ENCODE results near the gene CYP8B1. TPM values are rescaled to one million over a fixed set of nuclear protein-coding genes. Genes with fewer than 3 reads are reported as not detected.
A peak's percentile ranks its signal among the peaks of the same experiment; 100 is the strongest.

The CYP8B1 gene
- total RNA-seq, 4 donors from 2014 or later: 0.19 to 0.36 TPM; not detected in 2

DNA sequence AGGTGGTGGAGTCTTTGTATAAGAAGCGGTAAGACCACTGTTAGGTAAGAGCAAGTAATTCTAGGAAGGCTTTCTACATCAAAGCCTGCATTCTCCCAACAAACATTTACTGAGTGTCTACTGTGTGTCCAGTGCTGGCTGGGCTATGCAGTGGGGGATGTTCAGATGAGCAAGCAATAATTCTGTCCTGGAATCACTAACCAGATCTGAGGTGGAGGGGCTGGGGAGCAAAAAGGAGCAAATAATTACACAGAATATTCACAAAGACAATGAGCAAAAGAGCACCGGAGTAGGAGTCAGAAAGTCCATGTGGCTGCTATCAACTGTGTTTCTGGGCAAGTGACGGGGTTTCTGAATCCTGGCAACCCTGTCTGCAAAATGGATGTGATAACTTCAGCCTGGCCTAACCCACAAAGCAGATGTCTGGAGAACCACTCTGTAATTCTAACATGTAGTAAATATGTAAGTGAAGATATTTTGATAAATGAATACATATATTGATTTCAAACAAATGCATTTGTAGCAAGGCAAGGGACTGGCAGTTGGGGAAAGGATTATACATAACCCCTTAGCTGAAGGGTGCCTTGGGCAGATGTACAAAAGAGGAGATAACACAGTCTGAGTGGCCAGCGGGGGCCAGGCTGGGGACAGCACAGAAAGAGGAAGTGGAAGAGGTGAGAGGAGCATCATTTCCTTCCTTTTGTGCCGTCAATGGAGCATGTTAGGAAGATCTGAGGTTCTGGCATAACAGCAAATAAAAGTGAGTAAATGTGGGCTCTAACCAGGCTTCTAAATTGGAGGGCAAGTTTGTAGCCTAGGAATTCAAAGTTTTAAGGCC, 28.8 kb downstream of the CYP8B1 start:
- ATAC-seq (ENCODE audit: low FRiP score) (no peak), DNase-seq (ENCODE audit: low spot score) (no peak)
- TF ChIP-seq, protein P1, sequence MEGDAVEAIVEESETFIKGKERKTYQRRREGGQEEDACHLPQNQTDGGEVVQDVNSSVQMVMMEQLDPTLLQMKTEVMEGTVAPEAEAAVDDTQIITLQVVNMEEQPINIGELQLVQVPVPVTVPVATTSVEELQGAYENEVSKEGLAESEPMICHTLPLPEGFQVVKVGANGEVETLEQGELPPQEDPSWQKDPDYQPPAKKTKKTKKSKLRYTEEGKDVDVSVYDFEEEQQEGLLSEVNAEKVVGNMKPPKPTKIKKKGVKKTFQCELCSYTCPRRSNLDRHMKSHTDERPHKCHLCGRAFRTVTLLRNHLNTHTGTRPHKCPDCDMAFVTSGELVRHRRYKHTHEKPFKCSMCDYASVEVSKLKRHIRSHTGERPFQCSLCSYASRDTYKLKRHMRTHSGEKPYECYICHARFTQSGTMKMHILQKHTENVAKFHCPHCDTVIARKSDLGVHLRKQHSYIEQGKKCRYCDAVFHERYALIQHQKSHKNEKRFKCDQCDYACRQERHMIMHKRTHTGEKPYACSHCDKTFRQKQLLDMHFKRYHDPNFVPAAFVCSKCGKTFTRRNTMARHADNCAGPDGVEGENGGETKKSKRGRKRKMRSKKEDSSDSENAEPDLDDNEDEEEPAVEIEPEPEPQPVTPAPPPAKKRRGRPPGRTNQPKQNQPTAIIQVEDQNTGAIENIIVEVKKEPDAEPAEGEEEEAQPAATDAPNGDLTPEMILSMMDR (IDR thresholded peaks at IDR 0.05): no peak

- no peak for ATAC-seq (ENCODE audit: low FRiP score)
- TF ChIP-seq, protein P1 (IDR thresholded peaks at IDR 0.05): no peak
- no peak for DNase-seq (ENCODE audit: low spot score)
Observed at GRCh38 chr3:42844815-42845214, 30.9 kb downstream of the CYP8B1 start.

DNA sequence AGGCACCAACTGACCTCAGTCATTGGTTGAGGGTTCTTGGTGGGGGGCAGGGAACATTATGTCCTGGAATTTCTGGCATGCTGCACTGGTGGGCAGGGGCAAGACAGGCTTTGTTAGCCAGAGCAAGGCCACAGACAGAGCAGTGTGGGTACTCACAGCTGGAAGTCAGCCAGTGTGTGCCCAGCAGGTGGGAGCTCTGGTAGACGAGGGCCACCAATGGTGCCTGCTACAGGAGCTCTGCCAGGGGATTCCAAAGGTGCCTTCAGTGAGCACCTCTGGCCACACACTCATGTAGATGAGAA, 31.3 kb downstream of the CYP8B1 start:
- TF ChIP-seq, protein P1 (IDR thresholded peaks at IDR 0.05): no peak
- ATAC-seq (ENCODE audit: low FRiP score) (no peak), DNase-seq (ENCODE audit: low spot score) (no peak)

GRCh38 chr3:42843713-42844411, 31.8 kb downstream of the CYP8B1 start:
- TF ChIP-seq, protein P1 (IDR thresholded peaks at IDR 0.05): no peak
- DNase-seq (ENCODE audit: low spot score): no peak
- no peak for ATAC-seq (ENCODE audit: low FRiP score)

DNA sequence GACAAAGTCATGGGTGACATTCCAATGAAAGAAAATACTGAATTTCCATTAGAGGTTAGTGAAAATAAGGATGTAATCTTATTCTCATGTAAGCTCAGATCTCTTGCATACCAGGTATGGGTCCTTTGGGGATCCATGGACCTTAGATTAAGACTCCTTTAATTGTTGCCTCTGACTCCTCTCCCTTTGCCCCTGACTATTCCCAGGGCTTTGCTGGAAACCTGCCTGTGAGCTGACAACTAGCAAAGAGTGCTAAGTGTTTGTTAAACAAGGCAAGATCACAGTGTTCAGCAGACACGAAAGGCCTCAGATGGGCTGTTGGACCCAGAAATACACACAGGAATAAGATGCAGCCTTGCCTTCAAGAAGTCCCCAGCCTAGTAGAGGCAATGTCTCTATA, 34.3 kb downstream of the CYP8B1 start:
- DNase-seq (ENCODE audit: low spot score) (no peak), ATAC-seq (ENCODE audit: low FRiP score) (no peak)
- TF ChIP-seq, protein P1 (IDR thresholded peaks at IDR 0.05): no peak

DNA sequence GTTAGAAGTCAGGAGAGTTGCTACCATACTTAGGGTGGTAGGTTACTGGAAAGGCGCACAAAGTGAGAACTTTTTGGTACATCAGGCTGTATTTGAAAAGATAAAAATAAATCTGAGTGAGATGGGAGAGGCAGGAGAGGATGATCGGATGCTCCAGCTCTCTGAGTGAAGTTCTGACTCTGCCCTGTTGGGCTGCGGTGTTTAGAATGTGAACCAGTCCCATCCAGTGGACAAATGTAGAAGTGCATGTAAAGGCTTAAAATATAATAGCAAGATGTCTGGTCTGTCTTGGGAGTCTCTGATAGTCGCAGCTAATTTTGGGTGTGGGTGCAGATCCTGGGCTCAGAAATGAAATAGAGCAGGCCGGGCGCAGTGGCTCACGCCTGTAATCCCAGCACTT, 36.1 kb downstream of the CYP8B1 start:
- TF ChIP-seq, protein P1 (IDR thresholded peaks at IDR 0.05): peak in 1 of 3 donors; percentile 25
- no peak for DNase-seq (ENCODE audit: low spot score)
- peak; percentile 72 for ATAC-seq (ENCODE audit: low FRiP score)

DNA sequence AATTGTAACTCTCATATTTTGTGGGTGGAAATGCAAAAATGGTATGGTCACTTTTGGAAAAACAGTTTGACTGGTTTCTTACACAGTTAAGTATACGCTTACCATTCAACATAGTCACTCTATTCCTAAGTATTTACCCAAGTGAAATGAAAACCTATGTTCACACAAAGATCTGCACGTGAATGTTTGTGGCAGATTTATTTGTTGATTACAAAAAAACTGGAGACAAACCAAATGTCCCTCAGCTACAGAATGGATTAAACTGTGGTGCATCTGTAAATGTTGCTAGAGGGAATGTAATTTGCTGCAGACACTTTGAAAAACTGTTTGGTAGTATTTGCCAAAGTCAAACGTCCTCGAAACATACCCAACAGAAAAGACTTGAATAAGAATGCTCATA, 37.1 kb downstream of the CYP8B1 start:
- TF ChIP-seq, protein P1 (IDR thresholded peaks at IDR 0.05): no peak
- ATAC-seq (ENCODE audit: low FRiP score) (no peak), DNase-seq (ENCODE audit: low spot score) (no peak)

Measured in omental fat pad (tissue), 4 donors.